HG02588 (cell line): ENCODE results near the gene CDK11A.
"Not testable (repeated sequence)": the region's sequence is repeated elsewhere in the genome, so short reads cannot be mapped to it uniquely, and the experiment has no call there.

Experiments used
- ATAC-seq: cut with Tn5 transposase; IDR thresholded peaks from one replicate; pipeline ENCODE4 v1.9.1; 2021; ENCODE audit warnings: mild to moderate bottlenecking, moderate library complexity; ENCODE audit not compliant: unreplicated experiment

Gene CDK11A

GRCh38 chr1:1684031-1684681 is 40.0 kb downstream of the CDK11A start:
- no peak for ATAC-seq

- no peak for ATAC-seq
Measured at GRCh38 chr1:1683104-1683905, 40.9 kb downstream of the CDK11A start.

- no peak for ATAC-seq
Measured at GRCh38 chr1:1680912-1681273, 43.3 kb downstream of the CDK11A start.

- ATAC-seq = no peak
Measured at GRCh38 chr1:1680031-1680911, 43.9 kb downstream of the CDK11A start.

GRCh38 chr1:1678581-1679380 is 45.4 kb downstream of the CDK11A start:
- ATAC-seq = no peak

- peak; percentile 48 for ATAC-seq
Measured at GRCh38 chr1:1677718-1678580, 46.2 kb downstream of the CDK11A start.

DNA sequence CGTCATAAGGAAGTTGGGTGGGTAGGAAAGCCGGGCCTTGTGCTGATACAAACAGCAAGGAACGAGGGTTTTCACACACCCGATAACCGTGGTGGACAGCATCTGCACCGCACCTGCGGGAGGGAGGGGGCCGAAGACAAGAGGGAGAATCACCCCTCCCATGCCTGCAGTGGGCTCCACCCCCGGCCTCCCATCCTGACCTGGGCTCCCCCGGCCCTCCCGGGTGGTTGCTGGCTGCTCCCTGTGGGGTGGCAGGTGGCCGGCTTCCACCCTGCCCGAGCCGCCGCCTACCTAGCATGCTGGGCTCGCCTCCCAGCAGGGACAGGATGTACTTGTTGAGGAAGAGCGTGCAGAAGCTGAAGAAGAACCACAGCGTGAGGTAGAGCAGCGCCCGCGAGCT is 48.1 kb downstream of the CDK11A start:
- ATAC-seq = not testable (repeated sequence)

DNA sequence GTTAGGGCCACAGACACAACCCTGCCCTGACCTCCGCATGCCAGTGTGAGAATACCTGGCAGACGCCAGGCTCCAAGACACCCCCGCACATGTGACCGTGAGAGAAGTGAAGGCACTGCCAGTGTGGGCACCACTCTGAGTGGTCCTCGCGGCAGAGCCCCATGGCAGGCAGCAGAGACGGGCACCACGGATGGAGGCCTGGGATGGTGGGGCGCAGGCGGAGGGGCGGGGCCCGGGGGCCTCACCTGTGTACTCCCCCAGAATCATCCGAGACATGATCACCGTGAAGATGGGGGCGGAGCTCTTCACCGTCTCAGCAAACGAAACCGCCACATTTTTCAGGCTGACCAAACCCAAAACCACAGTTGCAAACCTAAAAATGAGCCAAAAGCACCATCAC is 48.9 kb downstream of the CDK11A start:
- ATAC-seq = not testable (repeated sequence)

- ATAC-seq = not testable (repeated sequence)
Measured at GRCh38 chr1:1674806-1675205, 49.4 kb downstream of the CDK11A start.

GRCh38 chr1:1672181-1672965 is 51.8 kb downstream of the CDK11A start:
- no peak for ATAC-seq

- ATAC-seq = no peak
Measured at GRCh38 chr1:1671365-1672119, 52.6 kb downstream of the CDK11A start.

GRCh38 chr1:1670866-1671265 is 53.3 kb downstream of the CDK11A start:
- no peak for ATAC-seq

DNA sequence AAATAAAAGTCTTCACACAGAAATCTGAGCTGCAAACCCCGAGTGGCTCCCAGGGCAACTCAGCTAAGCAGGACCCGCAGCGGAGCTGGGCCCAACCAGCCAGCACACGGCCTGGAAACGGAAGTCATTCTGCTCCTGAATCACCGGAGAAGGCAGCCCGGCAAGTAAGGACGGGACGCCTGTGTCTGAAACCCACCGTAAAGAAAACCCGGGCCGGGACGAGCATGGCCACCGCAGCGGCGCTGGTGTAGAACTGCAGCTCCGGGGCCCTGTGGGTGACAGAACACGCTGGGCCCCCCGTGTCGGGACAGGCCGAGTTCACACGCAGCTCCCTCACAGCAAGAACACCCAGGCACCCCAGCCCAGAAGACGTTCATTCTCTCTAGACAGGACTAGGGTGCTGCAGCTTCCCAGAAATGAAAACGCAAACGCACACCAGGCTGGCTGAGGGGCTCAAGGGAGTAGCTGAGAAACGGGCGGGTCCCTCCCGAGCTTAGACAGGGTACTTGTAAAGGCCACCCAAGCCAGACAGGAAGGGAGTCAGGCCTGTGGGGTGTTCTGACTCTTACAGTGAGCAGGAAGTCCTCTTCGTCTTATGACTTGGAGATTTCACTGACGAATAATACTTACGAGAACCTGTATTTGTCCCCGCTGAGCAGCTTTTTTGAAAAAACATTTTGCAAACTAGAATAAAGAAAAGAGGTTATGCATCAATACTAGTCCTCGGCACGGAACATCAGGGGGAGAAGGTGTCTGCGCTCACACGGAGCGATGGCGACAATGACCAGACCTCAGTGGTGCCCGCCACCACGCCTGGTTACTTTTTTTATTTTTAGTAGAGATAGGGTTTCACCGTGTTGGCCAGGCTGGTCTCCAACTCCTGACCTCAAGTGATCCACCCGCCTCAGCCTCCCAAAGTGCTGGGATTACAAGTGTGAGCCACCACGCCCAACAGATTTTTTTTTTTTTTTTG is 54.4 kb downstream of the CDK11A start:
- ATAC-seq = no peak

DNA sequence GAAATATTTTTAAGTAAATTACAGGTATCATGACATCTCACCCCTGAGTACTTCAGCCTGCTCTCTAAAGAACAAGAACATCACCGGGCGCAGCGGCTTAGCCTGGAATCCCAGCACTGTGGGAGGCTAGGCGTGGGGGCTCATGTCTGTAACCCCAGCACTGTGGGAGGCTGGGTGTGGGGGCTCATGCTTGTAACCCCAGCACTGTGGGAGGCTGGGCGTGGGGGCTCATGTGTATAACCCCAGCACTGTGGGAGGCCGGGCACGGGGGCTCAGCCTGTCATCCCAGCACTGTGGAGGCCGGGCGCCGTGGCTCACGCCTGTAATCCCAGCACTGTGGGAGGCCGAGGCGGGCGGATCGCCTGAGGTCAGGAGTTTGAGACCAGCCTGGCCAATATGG is 57.6 kb downstream of the CDK11A start:
- no peak for ATAC-seq

GRCh38 chr1:1665815-1666251 is 58.3 kb downstream of the CDK11A start:
- ATAC-seq = no peak

DNA sequence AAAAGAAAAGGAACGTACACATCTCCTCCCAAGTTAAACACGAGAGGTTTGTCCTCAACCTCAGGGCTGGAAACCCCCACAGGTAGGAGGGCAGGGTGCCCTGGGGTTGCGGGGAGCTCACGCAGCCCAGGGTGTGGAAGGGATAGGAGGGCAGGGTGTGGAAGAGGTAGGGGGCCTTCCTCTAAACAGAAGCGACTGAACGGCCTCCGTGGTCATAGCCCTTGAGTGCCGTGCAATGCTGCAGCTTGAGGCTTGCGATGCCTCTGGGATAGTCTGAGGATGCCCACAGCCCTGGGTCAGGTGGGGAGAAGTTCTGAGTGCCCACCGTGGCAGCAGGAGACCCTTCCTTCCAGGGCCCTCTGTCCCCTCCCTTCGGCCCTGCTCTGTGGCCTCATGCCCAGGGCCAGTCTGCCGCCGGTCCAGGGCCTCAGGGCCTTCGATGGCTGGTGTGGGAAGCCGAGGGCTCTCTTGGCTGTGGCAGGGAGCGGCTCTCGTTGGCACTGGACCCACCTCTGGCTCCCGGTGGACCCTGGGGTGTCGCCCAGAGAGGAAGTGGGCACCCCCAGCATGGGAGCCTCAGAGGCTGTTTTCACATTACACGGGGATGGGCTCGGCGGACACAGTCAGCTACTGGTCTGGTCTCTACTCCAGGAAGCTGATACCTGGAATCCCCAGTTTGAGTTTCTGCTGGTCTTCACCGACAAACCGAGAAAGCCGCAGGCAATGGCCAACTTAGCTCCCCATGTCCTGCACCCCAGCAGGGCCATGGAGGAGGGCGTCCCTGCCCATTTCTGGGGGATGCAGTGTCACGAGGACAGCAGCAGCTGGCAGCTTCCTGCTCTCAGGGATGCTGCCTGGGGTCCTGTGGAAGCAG is 59.0 kb downstream of the CDK11A start:
- no peak for ATAC-seq
